Glutamatergic neuron (in vitro differentiated cells): Measurements from ENCODE around the gene SERPINB12. TPM values are rescaled to one million over a fixed set of nuclear protein-coding genes. Genes with fewer than 3 reads are reported as not detected.

Source experiments
- DNase-seq: peaks from one replicate; pipeline ENCODE4 v3.0.0; 2022
- H3K27ac Mint-ChIP-seq: one replicate; pipeline ENCODE4 v1.8.0; 2020; ENCODE audit warnings: mild to moderate bottlenecking, mixed read lengths, inconsistent platforms; ENCODE audit not compliant: unreplicated experiment
- H3K27me3 Mint-ChIP-seq: one replicate; pipeline ENCODE4 v1.8.0; 2020; ENCODE audit warnings: mild to moderate bottlenecking, moderate library complexity, mixed read lengths, inconsistent platforms; ENCODE audit not compliant: unreplicated experiment
- H3K36me3 Mint-ChIP-seq: one replicate; pipeline ENCODE4 v1.8.0; 2020; ENCODE audit warnings: mild to moderate bottlenecking, mixed read lengths, inconsistent platforms; ENCODE audit not compliant: unreplicated experiment
- H3K4me1 Mint-ChIP-seq: one replicate; pipeline ENCODE4 v1.8.0; 2020; ENCODE audit warnings: mild to moderate bottlenecking, low read depth, mixed read lengths, inconsistent platforms; ENCODE audit not compliant: unreplicated experiment
- H3K4me3 Mint-ChIP-seq: one replicate; pipeline ENCODE4 v1.8.0; 2020; ENCODE audit warnings: mild to moderate bottlenecking, mixed read lengths, inconsistent platforms; ENCODE audit not compliant: unreplicated experiment
- H3K9me3 Mint-ChIP-seq: one replicate; pipeline ENCODE4 v1.8.0; 2020; ENCODE audit warnings: mild to moderate bottlenecking, moderate library complexity, mixed read lengths, inconsistent platforms; ENCODE audit not compliant: unreplicated experiment
- total RNA-seq: library from RNA; stranded (reverse); fragmentation: NEBNext Ultra II Directional; extraction: Animal tissue kit (Norgen Biotek cat#: 25700); gene quantifications from one replicate; pipeline ENCODE4 v1.2.1, GENCODE V29; 2021; ENCODE audit not compliant: unreplicated experiment
- TF ChIP-seq, protein P1 (sequence below): fragments of 200-600 bp; sonication (generic); IDR thresholded peaks from one replicate; pipeline ENCODE4 v1.5.0; 2021; ENCODE audit not compliant: partially characterized antibody, unreplicated experiment

Gene SERPINB12
- total RNA-seq, 1 donor from 2014 or later: not detected

- Mint-ChIP-seq H3K27ac (no peak overlapping the region), H3K27me3 (no peaks in the 10 kb centered on the region), H3K36me3 (no peaks in the 10 kb centered on the region), H3K4me3 (no peak overlapping the region), H3K9me3 (no peaks in the 10 kb centered on the region), H3K4me1 (no peaks in the 10 kb centered on the region)
- TF ChIP-seq, protein P1, sequence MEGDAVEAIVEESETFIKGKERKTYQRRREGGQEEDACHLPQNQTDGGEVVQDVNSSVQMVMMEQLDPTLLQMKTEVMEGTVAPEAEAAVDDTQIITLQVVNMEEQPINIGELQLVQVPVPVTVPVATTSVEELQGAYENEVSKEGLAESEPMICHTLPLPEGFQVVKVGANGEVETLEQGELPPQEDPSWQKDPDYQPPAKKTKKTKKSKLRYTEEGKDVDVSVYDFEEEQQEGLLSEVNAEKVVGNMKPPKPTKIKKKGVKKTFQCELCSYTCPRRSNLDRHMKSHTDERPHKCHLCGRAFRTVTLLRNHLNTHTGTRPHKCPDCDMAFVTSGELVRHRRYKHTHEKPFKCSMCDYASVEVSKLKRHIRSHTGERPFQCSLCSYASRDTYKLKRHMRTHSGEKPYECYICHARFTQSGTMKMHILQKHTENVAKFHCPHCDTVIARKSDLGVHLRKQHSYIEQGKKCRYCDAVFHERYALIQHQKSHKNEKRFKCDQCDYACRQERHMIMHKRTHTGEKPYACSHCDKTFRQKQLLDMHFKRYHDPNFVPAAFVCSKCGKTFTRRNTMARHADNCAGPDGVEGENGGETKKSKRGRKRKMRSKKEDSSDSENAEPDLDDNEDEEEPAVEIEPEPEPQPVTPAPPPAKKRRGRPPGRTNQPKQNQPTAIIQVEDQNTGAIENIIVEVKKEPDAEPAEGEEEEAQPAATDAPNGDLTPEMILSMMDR: no peak
- no peak for DNase-seq
Observed at GRCh38 chr18:63603772-63604171, 61.6 kb downstream of the SERPINB12 start.

DNA sequence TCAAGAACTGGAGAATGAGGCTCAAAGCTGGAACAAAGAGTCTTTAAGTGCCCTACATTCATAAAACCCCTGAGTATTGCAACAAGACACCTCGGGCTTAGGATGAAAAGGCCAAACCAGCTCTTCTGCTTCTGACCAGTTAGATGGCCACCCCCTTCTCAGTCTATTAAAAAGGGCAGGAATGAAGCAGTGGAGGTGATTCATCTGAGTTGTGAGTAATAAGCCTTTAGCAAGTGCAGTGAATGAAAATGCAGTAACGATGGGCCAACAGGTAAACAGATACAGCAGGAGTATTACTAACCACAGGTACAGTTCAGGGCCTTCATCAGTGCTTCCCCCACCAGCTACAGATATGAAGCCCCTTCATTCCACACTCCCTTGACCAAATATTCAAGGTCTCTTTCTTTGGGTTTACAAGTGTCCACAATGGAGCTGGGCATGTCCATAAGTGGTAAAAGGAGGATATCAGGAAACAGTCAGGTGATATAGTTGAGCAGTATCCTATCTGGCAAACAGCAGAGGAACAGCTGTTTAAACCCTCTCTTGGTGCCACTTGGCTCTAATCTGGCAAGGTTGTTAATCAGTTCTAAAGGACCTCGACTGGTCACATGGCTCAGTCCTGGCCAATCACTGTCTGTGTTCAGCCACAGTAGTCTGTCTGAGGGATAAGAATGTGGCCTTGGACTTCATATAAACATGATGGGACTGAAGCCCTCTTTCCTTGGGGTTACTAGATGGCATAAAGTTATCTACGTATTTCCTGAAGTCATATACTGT is 62.8 kb downstream of the SERPINB12 start:
- no peaks in the 10 kb centered on the region for H3K4me1 Mint-ChIP-seq
- no peak overlapping the region for H3K27ac Mint-ChIP-seq
- H3K27me3 Mint-ChIP-seq: no peaks in the 10 kb centered on the region
- H3K4me3 Mint-ChIP-seq: no peak overlapping the region
- TF ChIP-seq, protein P1: no peak
- H3K9me3 Mint-ChIP-seq: no peaks in the 10 kb centered on the region
- H3K36me3 Mint-ChIP-seq: no peaks in the 10 kb centered on the region
- DNase-seq: no peak

- no peaks in the 10 kb centered on the region for H3K9me3 Mint-ChIP-seq
- DNase-seq: no peak
- H3K36me3 Mint-ChIP-seq: no peaks in the 10 kb centered on the region
- H3K27me3 Mint-ChIP-seq: no peaks in the 10 kb centered on the region
- H3K4me1 Mint-ChIP-seq: no peaks in the 10 kb centered on the region
- no peak overlapping the region for H3K4me3 Mint-ChIP-seq
- no peak overlapping the region for H3K27ac Mint-ChIP-seq
- TF ChIP-seq, protein P1: no peak
Observed at GRCh38 chr18:63606526-63606925, 64.4 kb downstream of the SERPINB12 start.

DNA sequence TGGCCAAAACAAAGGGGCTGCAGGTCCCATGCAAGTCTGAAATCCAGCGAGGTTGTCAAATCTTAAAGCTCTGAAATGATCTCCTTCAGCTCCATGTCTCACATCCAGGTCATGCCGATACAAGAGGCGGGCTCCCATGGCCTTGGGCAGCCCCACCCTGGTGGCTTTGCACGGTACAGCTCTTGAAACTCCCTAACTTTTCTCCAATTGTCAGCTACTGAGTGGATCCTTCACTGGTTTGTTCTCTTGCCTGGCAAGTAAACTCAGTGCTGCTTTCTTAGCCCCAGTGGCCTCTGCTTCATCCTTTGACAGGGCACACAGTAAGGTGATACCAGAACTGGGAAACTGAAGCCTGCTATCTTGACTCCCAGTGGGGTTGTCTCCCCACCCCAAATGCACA is 71.3 kb downstream of the SERPINB12 start:
- Mint-ChIP-seq H3K27ac (no peak overlapping the region), H3K9me3 (no peaks in the 10 kb centered on the region), H3K36me3 (no peaks in the 10 kb centered on the region), H3K4me1 (no peaks in the 10 kb centered on the region), H3K4me3 (no peak overlapping the region), H3K27me3 (no peaks in the 10 kb centered on the region)
- no peak for DNase-seq
- TF ChIP-seq, protein P1: no peak
